HG03442 (cell line): ENCODE measurements around the gene HEY2.
"Not testable (repeated sequence)": the region's sequence is repeated elsewhere in the genome, so short reads cannot be mapped to it uniquely, and the experiment has no call there.

Experiments
- ATAC-seq: cut with Tn5 transposase; IDR thresholded peaks from one replicate; pipeline ENCODE4 v1.9.1; 2021; ENCODE audit warnings: mild to moderate bottlenecking, moderate library complexity; ENCODE audit not compliant: unreplicated experiment

Gene HEY2

DNA sequence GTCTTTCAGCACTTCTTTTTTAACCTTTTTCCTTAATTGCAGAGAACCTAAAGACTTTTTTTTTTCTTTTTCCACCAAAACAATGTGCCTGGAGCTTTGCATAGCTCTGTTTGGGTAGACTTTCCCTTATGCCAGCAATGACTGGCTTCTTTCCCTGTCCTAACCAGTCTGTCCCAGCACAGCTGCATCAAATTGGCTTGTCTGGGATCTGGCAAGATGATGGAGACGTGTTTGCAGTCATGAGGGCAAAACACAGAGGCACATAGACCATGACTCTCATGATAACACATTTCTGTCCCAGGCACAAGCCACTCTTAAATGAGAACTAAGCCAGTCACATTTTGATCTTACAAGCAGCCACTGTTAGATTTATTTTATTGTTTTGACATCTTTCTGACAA, 16.5 kb downstream of the HEY2 start:
- no peak for ATAC-seq

DNA sequence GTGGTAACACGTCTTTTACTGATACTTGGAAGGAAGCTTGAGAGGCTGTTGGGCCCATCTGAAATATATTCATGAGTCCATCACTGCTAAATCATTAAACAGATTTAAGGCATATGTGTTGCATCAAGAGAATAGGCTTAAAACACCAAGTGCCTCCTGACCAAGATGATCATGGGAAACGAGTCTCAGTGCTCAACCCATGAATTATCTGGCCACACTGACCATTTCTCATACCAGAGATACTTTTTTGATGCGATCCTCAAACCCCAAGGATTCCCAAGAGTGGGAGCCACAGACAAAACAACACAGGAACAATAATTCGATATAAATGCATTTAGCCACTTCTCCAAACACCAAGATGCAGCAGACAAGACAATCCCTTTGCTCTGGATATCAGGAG, 17.2 kb downstream of the HEY2 start:
- no peak for ATAC-seq

DNA sequence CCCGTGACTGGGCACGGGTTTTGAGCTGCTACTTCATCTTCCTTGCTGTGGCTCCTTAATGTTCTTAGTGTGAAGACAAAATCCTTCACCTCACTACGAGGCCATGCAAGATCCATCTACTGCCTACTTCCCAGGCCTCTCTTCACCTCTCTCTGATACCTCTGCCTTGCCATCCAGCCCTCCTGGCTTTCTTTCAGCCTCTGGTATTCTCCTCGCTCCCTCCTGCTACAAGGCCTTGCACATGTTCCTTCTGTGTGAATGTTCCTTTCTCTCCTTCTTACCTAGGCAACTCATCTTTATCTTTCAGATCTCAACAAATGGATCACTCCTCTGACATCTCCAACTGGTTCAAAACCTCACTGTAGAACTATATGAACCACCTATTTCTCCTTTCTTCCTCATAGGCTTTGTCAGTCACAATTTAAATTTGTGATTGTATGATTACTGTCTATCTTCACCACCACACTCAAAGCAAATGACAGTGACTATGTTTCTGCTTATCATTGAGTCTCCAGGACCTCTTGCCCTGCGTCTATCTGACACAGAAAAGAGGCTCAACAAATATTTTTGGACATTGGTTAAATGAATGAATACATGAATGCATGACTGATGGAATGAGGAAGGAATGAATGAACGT, 19.8 kb downstream of the HEY2 start:
- ATAC-seq: no peak

DNA sequence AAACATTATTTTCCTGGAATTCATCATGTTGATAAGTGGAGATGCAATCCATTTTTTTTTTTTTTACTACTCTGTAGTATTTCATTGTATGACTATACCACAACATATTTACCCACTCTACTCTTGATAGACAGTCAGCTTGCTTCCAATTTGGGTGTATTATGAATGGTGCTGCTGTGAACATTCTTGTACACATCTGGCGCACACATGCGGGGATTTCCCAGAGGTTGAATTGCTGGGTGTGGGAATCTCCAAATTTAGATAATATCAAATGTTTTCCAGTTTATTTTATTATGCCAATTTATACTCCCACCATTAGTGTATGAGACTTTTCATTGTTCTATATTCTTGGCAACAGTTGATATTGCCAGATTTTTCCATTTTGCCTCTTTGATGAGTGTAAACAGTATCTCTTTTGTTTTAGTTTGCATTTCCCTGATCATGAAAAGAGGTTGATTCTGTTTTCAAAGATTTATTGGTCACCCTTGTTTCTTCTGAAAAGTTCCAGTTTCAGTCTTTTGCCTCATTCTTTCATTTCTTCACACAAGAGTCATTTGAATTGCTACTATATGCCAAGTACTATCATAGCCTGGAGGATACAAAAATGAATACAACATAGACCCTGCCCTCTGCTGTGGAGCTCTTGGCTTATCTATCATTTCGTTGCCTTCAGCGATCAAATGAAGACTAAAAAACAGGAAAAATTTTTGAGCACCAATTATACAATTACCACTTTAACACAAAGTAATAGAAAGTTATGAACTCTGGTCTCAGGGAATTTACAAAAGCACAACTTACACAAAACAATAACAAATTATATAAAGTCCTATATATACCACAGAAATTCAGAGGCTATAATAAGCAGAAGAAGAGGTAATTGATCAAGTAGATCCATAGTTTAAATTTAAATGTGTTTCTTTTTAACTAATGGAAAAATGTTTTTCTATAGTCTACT, 24.2 kb downstream of the HEY2 start:
- ATAC-seq: no peak

DNA sequence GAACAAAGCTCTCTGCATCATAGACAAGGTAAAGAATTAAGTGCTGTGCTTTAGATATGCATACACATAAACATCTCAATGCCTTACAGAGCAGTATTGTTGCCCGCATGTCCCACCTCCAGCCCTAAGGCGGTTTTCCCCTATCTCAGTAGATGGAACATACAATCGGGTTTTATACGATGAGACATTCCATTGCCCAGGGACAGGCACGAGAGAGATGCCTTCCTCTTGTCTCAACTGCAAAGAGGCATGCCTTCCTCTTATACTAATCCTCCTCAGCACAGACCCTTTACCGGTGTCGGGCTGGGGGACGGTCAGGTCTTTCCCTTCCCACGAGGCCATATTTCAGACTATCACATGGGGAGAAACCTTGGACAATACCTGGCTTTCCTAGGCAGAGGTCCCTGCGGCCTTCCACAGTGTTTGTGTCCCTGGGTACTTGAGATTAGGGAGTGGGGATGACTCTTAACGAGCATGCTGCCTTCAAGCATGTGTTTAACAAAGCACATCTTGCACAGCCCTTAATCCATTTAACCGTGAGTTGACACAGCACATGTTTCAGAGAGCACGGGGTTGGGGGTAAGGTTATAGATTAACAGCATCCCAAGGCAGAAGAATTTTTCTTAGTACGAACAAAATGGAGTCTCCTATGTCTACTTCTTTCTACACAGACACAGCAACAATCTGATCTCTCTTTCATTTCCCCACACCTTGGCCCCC, 26.8 kb downstream of the HEY2 start:
- ATAC-seq: not testable (repeated sequence)

DNA sequence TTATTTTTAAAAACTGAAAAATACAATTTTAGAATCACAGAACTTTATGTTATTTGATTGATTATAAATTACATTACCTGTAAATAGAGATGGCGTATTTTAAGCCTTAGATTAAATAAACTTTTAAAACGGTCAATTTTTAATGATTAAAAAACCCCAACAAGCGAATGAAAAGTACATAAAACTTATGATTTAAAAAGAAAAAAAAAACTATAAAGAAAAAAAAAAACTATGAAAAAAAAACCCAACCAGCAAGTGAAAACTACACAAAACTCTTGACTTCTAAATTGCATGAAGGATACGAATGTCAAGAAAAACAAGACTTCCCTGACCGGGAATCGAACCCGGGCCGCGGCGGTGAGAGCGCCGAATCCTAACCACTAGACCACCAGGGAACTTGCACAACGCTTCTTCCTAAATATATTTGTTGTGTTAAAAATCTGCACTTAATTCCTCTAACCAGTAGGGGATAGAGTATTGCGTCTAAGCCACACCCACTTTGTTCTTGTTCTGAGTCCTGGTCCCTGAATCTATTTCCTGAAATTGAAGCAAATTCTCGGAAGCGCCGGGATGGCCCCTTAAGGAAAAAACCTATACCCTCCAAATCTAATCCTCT, 30.6 kb downstream of the HEY2 start:
- peak; percentile 80 for ATAC-seq

DNA sequence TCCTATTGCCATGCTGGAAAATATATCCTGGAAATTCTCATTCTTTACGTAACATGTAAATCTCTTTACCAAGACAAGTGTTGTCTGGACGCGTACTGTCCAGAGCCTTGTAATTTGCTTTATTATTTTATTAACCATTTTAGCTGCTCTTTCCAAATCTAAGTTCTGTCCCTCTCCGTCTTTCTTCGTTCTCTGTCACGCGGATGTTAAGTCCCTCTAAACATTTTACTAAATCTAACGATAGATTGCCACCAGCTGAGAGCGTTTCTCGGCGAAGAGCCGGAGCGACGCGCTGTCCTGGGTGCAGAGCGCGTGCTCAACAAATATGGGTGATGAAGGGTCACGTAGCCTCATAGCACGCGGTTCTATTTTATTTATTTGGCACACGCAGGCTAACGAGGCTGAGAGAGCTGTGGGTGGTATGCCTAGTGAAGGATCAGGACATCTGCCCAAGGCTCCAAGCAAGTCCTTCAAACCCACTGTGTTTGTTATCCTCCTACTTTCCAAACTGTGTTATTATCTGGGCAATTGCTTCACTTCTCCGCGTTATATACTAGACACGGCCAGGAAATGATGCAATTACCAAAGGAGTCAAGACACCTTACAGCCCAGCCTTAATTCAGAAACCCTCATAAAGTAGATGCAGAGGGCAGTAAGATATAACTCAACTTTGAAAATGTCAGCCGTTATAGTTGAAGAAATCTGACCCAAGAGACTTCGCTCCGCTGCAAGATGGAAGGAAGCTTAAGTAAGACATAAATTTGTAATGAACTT, 31.3 kb downstream of the HEY2 start:
- ATAC-seq: peak; percentile 70

DNA sequence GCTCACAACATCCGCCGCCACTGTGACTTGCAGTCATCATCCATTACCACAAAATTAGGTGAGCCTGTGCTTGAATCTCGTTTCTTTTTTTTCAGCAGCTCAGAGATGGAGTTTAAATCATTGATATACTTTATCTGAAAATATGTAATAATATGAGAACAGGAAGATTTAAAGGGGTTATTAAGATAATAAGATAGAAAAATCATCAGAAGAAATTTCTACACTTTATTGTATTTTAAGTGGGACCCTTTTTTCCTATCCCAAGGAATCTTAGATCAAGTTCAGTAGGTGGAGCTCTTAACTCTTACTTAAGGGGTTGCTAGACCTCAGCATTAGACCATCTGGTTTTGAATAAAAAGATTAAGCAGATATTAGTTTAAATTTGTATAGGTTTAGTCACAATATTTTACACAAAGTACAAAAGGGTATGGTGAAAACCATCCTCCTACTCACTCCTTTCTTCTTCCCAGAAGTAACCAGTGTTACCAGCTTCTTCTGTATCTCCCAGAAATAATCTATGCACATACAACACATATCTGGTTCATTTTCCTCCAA, 32.0 kb downstream of the HEY2 start:
- ATAC-seq: peak; percentile 38

DNA sequence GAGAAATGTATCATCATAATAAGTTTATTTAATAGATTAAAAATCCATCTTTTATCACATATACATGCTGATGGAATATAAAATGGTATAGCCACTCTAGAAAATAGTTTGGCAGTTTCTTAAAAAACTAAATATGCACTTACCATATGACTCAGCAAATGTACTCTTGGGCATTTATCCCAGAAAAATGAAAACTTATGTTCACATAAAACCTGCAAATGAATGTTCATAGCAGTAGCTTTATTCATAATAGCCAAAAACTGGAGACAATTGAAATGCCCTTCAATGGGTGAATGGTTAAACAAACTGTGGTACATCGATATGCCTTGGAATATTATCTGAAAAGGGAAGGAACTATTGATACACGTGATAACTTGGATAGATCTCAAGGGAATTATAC, 34.9 kb downstream of the HEY2 start:
- ATAC-seq: no peak

DNA sequence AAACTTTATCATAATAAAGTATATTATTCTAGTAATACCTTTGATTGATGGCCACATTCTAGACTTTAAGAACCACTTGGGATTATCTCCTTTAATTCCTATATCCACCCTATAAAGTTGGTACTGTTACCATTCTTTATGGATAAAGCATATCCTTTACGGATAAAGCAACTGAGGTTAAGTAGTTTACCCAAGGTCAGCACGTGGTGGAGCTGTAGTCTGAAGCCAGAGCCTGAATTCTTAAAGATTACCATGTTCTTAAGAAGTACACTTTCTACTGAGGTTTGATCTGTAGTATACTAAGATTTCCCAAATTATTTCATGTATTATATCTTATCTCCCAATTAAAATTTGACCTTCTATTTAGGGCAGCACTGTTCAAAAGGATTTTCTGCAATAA, 38.4 kb downstream of the HEY2 start:
- no peak for ATAC-seq

DNA sequence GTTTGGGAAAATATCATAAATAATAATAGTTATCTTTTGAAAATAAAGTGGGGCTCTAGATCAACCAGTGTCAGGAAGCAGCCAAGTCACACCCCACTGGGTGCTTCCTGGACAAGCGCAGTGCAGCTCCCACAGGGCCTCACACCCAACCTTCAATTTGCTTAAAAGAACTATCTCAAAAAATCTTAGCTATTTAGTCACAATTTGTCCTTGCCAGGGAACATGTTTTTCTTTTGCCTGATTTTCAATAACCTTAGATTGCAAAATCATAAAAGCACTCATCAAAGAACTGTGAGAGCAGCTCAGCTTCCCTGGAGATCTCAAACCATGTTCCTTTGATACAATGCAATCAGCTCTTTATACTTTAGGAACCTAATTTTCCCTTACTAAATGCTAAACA, 39.7 kb downstream of the HEY2 start:
- no peak for ATAC-seq

DNA sequence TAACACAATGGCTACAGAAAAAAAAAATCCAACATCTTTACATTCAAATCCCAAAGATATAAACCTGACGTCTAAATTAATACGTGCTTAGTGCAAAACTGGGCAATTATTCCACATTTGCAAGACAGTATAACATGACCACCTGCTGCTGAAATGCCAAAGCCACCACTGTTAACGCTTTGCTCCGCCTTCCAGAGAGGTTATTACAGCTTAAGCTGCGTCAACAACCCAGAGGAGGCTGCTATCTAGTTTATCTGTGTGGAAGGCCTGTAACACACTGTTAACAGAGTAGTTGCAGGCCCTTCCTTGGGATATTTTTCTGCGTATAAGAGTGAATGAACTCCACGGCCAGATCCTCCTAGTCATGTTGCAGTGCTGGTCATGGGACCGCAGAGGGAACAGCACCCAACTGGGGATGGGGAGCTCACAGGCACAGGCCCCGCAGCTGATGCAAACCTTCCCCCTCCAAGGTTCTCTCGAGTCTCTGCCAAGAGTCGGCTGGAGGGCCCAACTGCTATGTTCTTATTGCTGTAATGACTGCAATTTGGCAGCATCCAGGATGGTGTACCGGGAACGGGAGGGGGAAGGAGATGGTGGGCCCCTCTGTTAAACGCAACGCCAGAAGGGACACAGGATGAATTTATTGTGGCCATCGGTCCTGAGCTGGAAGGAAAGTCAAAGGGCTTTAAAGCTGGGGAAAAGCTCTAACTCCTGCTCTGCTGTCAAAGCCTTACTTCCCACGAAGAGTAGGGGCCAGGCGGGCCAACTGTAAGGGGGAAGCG, 40.3 kb downstream of the HEY2 start:
- peak; percentile 21 for ATAC-seq

DNA sequence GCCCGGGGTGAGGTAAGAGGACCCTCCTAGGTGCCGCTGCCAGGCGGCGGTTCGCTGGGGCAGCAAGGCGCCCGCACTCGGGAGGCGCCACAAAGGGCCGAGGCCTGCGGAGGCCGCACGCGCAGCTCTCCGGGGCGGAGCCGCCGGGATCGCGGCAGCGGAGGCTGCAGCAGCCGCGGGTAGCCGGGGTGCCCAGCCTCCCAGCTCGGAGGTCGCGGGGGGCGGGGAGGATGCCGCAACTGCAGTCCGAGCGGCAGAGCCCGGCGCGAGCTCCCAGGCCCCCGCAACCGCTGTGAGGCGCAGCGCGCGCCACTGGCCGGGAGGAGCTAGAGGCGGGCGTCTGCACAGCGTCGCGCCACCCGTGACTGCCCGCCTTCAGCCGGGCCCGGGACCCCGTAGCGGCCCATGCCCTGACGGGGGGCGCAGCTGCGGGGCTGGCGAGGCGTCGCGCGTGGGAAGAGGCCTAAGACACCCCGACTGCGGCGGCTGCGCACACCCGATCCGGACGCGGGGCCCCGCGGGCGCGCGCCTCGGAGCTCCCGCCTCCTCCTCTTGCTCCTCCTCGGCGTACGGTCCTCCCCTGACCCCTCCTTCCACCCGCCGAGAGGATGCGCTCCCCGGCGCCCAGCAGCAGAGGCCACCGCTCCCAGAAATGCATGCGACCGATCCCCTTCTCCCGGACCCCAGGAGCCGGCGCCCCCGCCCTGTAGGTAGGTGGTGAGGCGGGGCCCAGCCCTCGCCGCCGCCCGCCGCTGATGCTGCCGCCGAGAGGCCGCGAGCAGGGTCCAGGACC, 41.1 kb downstream of the HEY2 start, which contains the start of gene NCOA7:
NCOA7 (plus strand) TSS at position 603 of the 793 bp plus-strand sequence. CDS start 24,395 bp downstream, outside the sequence.
- peak; percentile 69 for ATAC-seq

DNA sequence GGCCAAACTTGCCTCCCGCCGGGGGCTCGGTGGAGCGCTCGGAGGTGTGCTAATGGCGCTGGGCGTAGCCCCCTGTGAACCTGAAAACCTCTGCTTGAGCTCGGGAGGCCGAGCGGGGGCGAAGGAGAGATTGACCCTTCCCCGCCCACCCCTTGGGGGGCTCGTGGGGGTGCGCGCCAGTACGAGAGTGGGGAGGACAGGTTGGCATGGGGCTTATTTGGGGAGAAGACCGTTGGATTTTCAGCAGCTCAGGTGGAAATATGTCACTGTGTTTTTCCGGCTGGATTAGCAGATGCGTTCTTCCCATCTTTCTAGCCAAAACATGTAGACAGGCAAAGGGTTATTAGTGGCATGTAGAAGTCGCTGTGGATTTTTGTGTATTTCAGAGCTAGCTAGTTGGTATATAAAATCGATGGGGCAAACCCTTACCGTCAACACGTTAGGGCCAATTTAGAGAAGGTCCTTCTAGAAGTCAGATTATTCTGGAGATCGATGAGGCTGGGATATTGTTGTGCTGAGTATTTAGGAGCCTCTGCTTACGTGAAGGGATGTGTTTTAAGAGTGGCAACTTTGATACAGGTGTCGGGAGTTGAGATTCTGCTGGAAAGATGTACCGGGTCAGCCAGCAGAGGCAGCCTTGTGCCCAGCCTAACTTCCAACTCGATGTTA, 41.9 kb downstream of the HEY2 start:
- ATAC-seq: peak; percentile 33

DNA sequence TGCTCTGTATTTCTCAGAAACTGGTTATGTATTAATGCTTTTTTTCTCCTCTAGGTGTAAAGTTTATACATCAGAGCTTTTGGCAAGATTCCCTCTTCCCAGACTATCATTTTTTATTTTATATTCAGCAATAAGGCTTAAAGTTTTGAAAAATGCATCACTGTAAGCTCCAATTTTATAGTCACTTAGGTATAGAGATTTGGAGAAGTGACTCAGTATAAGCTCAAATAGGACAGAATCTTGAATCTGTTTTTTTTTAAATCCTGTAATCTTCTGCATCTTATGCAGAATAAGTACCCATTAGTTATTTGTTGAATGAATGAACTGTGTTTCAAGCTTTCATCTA, 42.4 kb downstream of the HEY2 start:
- no peak for ATAC-seq

DNA sequence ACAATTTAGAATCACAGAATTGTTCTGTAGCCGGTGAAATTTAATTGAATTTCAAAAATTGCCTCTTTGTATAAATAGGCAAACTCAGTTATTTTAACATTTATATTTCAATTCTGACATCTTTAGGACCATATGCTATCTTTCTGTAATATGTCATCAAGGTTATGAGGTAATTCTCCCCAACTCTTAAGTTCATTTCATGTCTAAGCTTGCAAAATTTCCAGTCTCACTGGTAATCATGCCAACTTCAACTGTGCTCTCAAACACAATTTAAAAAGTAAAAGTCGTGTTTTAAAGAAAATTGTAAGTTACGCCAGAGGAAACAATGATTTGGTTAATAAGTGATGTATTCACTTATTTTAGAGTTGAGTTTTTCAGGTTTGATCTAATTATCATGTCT, 42.7 kb downstream of the HEY2 start:
- no peak for ATAC-seq

DNA sequence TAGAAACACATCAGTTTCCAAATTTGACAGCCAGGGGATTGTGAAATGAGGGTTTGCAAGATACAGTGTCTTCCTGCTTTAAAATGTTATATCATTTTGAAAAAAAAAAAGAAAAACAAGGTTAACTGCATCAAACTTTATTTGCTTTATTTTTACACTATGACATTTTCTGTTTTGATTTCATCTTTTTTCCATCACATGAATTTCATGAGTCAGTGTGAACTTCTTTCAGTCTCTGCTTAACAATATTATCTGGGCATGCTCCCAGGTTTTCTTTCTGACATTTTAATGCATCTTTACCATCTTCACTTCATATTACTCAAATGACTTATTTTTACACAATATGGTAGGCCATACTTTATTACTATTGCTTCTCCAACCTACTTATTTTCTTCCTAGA, 43.2 kb downstream of the HEY2 start:
- ATAC-seq: no peak

DNA sequence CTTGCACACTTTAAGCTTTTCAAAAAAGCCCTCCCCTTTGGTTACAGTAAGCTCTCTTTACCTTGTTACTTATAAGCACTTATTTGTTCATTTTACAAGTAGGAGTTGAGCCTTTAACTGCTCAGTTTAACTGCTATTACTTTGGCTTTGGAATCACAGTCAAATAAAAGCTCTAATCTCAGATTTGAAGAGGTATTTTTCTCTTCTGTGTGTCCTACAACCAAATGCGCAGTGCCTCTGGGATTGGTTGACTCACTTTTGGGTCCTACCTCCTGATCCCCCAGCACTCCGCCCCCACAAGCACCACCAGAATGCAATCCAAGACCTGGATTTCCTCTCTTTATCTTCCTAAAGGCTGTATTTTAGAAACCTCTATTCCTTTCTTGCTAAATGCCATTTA, 43.8 kb downstream of the HEY2 start:
- no peak for ATAC-seq
